Heart left ventricle (tissue), 13 donors: Measurements from ENCODE around the gene SERINC4.

ENCODE experiments used
- CTCF ChIP-seq, 12 donors: fragments of 200-600 bp; sonication (generic) in 4 of 12; IDR thresholded peaks; one replicate each; pipeline versions ENCODE4 v1.5.0 to v1.8.0; 2018 to 2022; ENCODE audit warnings: antibody characterized with exemption in 12 of 12, mild to moderate bottlenecking in 5 of 12
- POLR2A ChIP-seq, 2 donors: fragments of 450-650 bp; IDR thresholded peaks; one replicate each; pipeline ENCODE4 v1.6.1; 2017; ENCODE audit warnings: antibody characterized with exemption in 2 of 2, mild to moderate bottlenecking in 2 of 2, moderate library complexity in 2 of 2
- donor health status: ischemic (EF 13 %, LVEDD 7.1; RV severe dilation, severe dysfunction).
- donor health status: DM: no; HTN: yes; CAD: no.
- donor health status: DM: no; HTN: no; CAD: no.
- donor health status: ischemic (EF 25% LVEDD 6.9; RV normal size, moderate dysfunction).
- donor health status: ischemic (EF 25% LVEDD 5.7; RV mildly dilated, moderate dysfunction).
- donor health status: ischemic (EF 35%, LVEDD 5.7; RV mildly dilated, moderate dysfunction).
- donor health status: nonischemic (EF 11% LVEDD 7.7; RV severe dilation, severe dysfunction).
- donor health status: DM: yes; HTN: yes; CAD: no.
- donor health status: PGD.
- donor health status: ischemic (EF 29% LVEDD 5.4; RV normal size, mild dysfunction).
- donor health status: nonischemic (EF 23%, LVEDD 6.1; RV moderate dilation, normal function).

- TF ChIP-seq CTCF (IDR thresholded peaks at IDR 0.05) (no peak), POLR2A (IDR thresholded peaks at IDR 0.05) (no peak)
Measured at GRCh38 chr15:43776101-43776717, 23.8 kb downstream of the SERINC4 start.
